Transverse colon (tissue), 4 donors: ENCODE data around the gene GMPPA. TPM values are rescaled to one million over a fixed set of nuclear protein-coding genes. Genes with fewer than 3 reads are reported as not detected.
A peak's percentile ranks its signal among the peaks of the same experiment; 100 is the strongest.

Source experiments
- DNase-seq: peaks from one replicate; pipeline ENCODE4 v3.0.0-alpha.2; 2019
- H3K27ac ChIP-seq, 4 donors: fragments of 200-600 bp; sonication (generic); 2 replicates each; pipeline ENCODE4 v1.5.1; 2016 to 2018; ENCODE audit warnings: inconsistent platforms in 4 of 4
- H3K27me3 ChIP-seq: fragments of 200-600 bp; sonication (generic); 2 replicates; pipeline ENCODE4 v1.5.1; 2017; ENCODE audit warnings: inconsistent platforms
- H3K36me3 ChIP-seq, 4 donors: fragments of 200-600 bp; sonication (generic); 2 replicates each; pipeline ENCODE4 v1.5.1; 2017 to 2019; ENCODE audit warnings: inconsistent platforms in 4 of 4
- H3K4me1 ChIP-seq, 4 donors: fragments of 200-600 bp; sonication (generic); 2 replicates each; pipeline ENCODE4 v1.5.1; 2017 to 2020; ENCODE audit warnings: inconsistent platforms in 4 of 4
- H3K4me3 ChIP-seq, 4 donors: fragments of 200-600 bp; sonication (generic); 1 replicate in 1 of 4; 2 replicates in 3 of 4; pipeline versions ENCODE4 v1.5.1 to v1.6.1; 2017 to 2019; ENCODE audit warnings: inconsistent platforms in 4 of 4
- H3K9me3 ChIP-seq, 2 donors: fragments of 200-600 bp; sonication (generic); 2 replicates each; pipeline ENCODE4 v1.5.1; 2017 to 2019; ENCODE audit warnings: inconsistent platforms in 2 of 2
- EP300 ChIP-seq: sonication (generic); formaldehyde crosslinking; IDR thresholded peaks from one replicate; pipeline ENCODE4 v1.6.1; 2017; ENCODE audit warnings: antibody characterized with exemption, low read depth
- POLR2A ChIP-seq: fragments of 450-650 bp; IDR thresholded peaks from one replicate; pipeline ENCODE4 v1.6.1; 2016; ENCODE audit warnings: antibody characterized with exemption, mild to moderate bottlenecking, moderate library complexity
- POLR2AphosphoS5 ChIP-seq, 3 donors: sonication (generic); formaldehyde crosslinking; IDR thresholded peaks; one replicate each; pipeline ENCODE4 v1.6.1; 2016; ENCODE audit warnings: antibody characterized with exemption in 3 of 3
- whole genome bisulfite sequencing, 2 donors: methylation state at CpG; one replicate each; pipeline ENCODE4 v1.1.5; 2018; ENCODE audit warnings: low coverage in 1 of 2; 5-methylcytosine and 5-hydroxymethylcytosine counted together
- in situ Hi-C, 4 donors: fragments of 200-750 bp; cut with MboI; loops; one replicate each; pipeline versions ENCODE4 v1.15.0 to v1.15.1; 2017; ENCODE audit warnings: low sequenced_read_pairs in 3 of 4, low pct_ligation_motif_present in 1 of 4, low pct_unique_long_range_greater_than_20kb in 1 of 4
- intact Hi-C: fragments of 100-400 bp; cut with DNase I; formaldehyde crosslinking; loops from one replicate; pipeline ENCODE4 v1.15.1; 2023; ENCODE audit warnings: low total_unique reads
- total RNA-seq, 4 donors: library from RNA; depleted of rRNA; stranded (reverse); fragments of >200 nt; gene quantifications; one replicate each; pipeline ENCODE4 v1.1.0, GENCODE V29; 2016
- TF ChIP-seq, protein P1 (sequence below), 5 experiments: fragments of 200-600 bp in 3 of 5; fragments of 450-650 bp in 2 of 5; sonication (generic) in 3 of 5; IDR thresholded peaks; 1 replicate in 2 of 5; 2 replicates in 3 of 5; pipeline ENCODE4 v1.5.1; 2016 to 2017; ENCODE audit warnings: antibody characterized with exemption in 5 of 5, inconsistent platforms in 3 of 5, mild to moderate bottlenecking in 2 of 5, moderate library complexity in 1 of 5

The GMPPA gene
- total RNA-seq, 4 donors from 2014 or later, result 25.1 to 41.1 (median 36.4) TPM

DNA sequence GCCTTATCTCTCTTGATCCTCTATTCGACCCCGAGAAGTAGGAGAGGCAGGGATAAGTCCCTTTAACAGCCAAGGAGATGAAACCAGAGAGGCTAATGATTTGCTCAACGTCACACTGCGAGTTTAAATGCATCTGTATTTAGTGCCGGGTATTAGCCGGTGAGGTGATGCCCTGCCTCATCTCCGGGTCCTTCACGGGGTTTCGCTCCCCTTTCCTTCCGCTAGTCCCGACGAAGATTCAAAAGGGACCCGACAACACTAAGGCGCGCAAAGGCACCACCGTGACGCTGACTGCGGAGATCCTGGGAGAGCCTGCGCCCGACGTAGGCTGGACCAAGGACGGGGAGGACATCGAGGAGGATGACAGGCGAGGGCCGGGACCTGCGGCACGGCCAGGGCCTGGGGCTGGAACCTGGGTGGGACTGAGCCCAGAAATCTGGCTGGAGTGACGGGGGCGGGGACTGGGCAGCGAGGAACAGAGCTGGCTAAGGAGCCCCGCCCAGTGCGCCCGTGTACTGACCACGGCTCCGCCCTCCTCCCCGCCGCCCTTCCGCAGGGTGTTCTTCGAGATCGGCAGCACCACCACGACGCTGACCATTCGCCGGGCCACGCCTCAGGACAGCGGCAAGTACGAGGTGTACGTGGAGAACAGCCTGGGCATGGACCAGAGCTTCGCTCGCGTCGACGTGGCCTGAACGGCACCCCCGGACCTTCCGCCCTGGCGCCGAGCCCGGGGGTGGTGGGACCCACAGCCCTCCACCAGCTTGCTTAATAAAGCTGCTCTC, 1.0 kb upstream of the GMPPA start:
- H3K27ac ChIP-seq, result peak overlapping the region; percentile 87 to 99 (median 95)
- peaks cover 45% of the 10 kb centered on the region for H3K27me3 ChIP-seq
- TF ChIP-seq POLR2A (peak; percentile 85), EP300 (no peak), POLR2AphosphoS5 (IDR thresholded peaks at IDR 0.05) (peak; percentile 93 to 96 (median 96))
- peaks cover 12 to 36% (median 26%) of the 10 kb centered on the region in 4 donors for H3K4me1 ChIP-seq
- intact Hi-C loops (no loop called here), in situ Hi-C loops (no loop called here)
- no peaks in the 10 kb centered on the region for H3K9me3 ChIP-seq
- 2% methylated on average over 55 of the region's 59 CpGs; no CpG with 5 or more reads in 1 of the 2 donors for WGBS, 2 donors
- no peaks in the 10 kb centered on the region for H3K36me3 ChIP-seq
- DNase-seq, result peak; percentile 95
- H3K4me3 ChIP-seq, result peak overlapping the region; percentile 57 to 84 (median 76)

DNA sequence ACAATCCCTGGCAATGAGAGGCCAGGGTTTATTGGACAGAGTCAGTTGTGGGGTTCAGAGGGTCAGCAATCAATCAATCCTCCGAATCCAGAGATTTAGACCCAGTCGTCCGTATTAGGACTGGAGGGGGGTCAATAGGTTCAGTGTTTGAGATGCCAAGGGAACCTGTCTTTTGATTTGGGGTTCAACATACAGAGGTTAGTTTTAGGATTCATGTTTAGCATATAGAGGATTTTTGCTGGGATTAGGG, 292 bp downstream of the GMPPA start:
- Histone ChIP-seq H3K4me3 (peak overlapping the region; percentile 57 to 88 (median 80)), H3K27ac (peak overlapping the region; percentile 87 to 99 (median 95)), H3K27me3 (peaks cover 35% of the 10 kb centered on the region), H3K4me1 (peaks cover 12 to 36% (median 26%) of the 10 kb centered on the region in 4 donors), H3K36me3 (peaks cover 0 to 3% (median 0%) of the 10 kb centered on the region in 4 donors), H3K9me3 (no peaks in the 10 kb centered on the region)
- DNase-seq, result no peak
- in situ Hi-C loops, result no loop called here
- TF ChIP-seq POLR2AphosphoS5 (IDR thresholded peaks at IDR 0.05) (no peak), POLR2A (no peak), EP300 (no peak)
- TF ChIP-seq, protein P1, sequence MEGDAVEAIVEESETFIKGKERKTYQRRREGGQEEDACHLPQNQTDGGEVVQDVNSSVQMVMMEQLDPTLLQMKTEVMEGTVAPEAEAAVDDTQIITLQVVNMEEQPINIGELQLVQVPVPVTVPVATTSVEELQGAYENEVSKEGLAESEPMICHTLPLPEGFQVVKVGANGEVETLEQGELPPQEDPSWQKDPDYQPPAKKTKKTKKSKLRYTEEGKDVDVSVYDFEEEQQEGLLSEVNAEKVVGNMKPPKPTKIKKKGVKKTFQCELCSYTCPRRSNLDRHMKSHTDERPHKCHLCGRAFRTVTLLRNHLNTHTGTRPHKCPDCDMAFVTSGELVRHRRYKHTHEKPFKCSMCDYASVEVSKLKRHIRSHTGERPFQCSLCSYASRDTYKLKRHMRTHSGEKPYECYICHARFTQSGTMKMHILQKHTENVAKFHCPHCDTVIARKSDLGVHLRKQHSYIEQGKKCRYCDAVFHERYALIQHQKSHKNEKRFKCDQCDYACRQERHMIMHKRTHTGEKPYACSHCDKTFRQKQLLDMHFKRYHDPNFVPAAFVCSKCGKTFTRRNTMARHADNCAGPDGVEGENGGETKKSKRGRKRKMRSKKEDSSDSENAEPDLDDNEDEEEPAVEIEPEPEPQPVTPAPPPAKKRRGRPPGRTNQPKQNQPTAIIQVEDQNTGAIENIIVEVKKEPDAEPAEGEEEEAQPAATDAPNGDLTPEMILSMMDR (IDR thresholded peaks at IDR 0.05), result no peak
- intact Hi-C loops, result no loop called here
- WGBS, 2 donors, result 0% methylated on average over 3 of the region's 3 CpGs; no CpG with 5 or more reads in 1 of the 2 donors

DNA sequence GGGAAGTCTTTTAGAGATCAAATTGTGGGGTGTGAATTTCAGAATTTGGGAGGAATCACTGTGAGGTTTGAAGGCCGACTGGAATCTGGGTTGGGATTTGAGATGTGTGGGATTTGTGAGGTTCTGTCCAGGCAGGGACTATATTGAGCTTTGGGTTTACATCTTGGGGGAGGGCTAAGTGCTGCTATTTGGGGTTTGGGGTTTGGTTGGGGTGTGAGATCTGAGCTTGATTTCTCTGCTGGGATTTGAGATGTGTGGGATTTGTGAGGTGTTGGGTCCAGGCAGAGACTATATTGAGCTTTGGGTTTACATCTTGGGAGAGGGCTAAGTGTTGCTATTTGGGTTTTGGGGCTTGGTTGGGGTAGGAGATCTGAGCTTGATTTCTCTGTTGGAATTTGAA, 864 bp downstream of the GMPPA start:
- TF ChIP-seq POLR2AphosphoS5 (IDR thresholded peaks at IDR 0.05) (no peak), EP300 (no peak), POLR2A (no peak)
- TF ChIP-seq, protein P1 (IDR thresholded peaks at IDR 0.05), result no peak
- Histone ChIP-seq H3K36me3 (peaks cover 0 to 8% (median 2%) of the 10 kb centered on the region in 4 donors), H3K27me3 (peaks cover 29% of the 10 kb centered on the region), H3K27ac (no peak overlapping the region), H3K4me1 (peaks cover 12 to 36% (median 26%) of the 10 kb centered on the region in 4 donors), H3K9me3 (no peaks in the 10 kb centered on the region), H3K4me3 (peak overlapping the region in 3 of 4 donors; percentile 57 to 84 (median 77))
- no peak for DNase-seq
- WGBS, 2 donors, result 40 to 71% methylated on average over 1 of the region's 1 CpG
- intact Hi-C loops (no loop called here), in situ Hi-C loops (no loop called here)

DNA sequence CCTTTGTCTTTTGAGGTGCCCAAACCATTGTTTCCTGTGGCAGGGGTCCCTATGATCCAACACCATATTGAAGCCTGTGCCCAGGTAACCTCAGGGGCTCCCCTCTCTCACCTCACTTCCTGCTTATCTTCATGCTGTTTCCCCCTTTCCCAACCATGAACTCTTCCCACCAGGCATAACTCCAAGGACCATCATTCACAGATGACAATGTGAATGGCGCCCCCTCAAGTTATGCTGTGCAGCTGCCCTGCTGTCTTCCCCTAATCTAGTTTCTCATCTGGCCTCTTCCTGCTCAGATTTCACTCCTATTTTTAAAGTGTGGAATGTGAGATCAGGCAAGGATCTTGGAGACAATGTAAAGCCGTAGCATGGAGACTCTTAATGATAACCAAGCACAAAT, 1.4 kb downstream of the GMPPA start:
- no peak overlapping the region for H3K27ac ChIP-seq
- DNase-seq, result no peak
- H3K27me3 ChIP-seq, result peaks cover 23% of the 10 kb centered on the region
- 94 to 100% methylated on average over 1 to 2 of the region's 2 CpGs for WGBS, 2 donors
- H3K9me3 ChIP-seq, result no peaks in the 10 kb centered on the region
- TF ChIP-seq POLR2AphosphoS5 (IDR thresholded peaks at IDR 0.05) (no peak), POLR2A (no peak), EP300 (no peak)
- TF ChIP-seq, protein P1 (IDR thresholded peaks at IDR 0.05), result no peak
- intact Hi-C loops (no loop called here), in situ Hi-C loops (no loop called here)
- peaks cover 12 to 35% (median 26%) of the 10 kb centered on the region in 4 donors for H3K4me1 ChIP-seq
- peaks cover 0 to 8% (median 3%) of the 10 kb centered on the region in 4 donors for H3K36me3 ChIP-seq
- no peak overlapping the region for H3K4me3 ChIP-seq
